Fibroblast of lung (primary cell): ENCODE measurements around the gene CASP6.

Experiments
- EZH2 ChIP-seq: IDR thresholded peaks from 2 replicates; pipeline ENCODE4 v1.5.1; 2012; ENCODE audit warnings: low read length, control low read depth, mild to moderate bottlenecking; ENCODE audit errors: missing control alignments
- TF ChIP-seq, protein P1 (sequence below), 2 donors: IDR thresholded peaks in 1 of 2; conservative IDR thresholded peaks in 1 of 2; 1 replicate in 1 of 2; 2 replicates in 1 of 2; pipeline ENCODE4 v1.5.1; 2011 to 2012; ENCODE audit warnings: low read length in 2 of 2, control low read depth in 1 of 2, inconsistent platforms in 1 of 2, low read depth in 1 of 2, mild to moderate bottlenecking in 1 of 2

DNA sequence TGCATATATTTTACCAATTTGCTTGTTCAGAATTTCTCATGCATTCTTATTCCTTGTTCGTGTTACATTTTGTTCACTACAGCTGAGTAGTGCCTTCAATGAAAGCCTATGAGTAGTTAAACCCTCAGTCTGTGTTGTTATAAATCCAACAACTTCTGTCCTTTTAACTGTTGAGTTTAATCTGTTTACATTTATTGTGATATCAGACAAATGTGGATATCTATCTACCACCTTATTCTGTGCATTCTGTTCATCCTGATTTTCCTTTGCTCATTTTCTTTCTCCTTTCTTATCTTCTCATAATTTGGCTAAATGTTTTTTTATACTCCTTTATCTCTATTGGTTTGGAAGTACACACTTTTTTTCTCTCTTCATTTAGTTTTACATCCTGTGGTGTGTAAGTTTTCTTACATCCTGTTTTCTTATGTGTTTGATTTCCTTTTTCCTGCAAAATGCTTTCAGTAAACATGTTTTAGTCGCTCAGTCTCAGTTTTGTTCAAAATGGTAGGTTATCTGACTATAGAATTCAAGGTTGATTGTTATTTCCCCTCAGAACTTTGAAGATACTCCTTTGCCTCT is 54.2 kb downstream of the CASP6 start:
- TF ChIP-seq, protein P1, sequence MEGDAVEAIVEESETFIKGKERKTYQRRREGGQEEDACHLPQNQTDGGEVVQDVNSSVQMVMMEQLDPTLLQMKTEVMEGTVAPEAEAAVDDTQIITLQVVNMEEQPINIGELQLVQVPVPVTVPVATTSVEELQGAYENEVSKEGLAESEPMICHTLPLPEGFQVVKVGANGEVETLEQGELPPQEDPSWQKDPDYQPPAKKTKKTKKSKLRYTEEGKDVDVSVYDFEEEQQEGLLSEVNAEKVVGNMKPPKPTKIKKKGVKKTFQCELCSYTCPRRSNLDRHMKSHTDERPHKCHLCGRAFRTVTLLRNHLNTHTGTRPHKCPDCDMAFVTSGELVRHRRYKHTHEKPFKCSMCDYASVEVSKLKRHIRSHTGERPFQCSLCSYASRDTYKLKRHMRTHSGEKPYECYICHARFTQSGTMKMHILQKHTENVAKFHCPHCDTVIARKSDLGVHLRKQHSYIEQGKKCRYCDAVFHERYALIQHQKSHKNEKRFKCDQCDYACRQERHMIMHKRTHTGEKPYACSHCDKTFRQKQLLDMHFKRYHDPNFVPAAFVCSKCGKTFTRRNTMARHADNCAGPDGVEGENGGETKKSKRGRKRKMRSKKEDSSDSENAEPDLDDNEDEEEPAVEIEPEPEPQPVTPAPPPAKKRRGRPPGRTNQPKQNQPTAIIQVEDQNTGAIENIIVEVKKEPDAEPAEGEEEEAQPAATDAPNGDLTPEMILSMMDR (conservative IDR thresholded peaks at IDR 0.05 in 1 of 2, IDR thresholded peaks at IDR 0.05 in 1 of 2; ENCODE audit: low read depth in 1 of 2, low read length in 2 of 2), result no peak
- no peak for TF ChIP-seq EZH2
